NCI-H510A (cell line): Measurements from ENCODE around the gene TANK.
"Not testable (repeated sequence)": the region's sequence is repeated elsewhere in the genome, so short reads cannot be mapped to it uniquely, and the experiment has no call there.

Experiments
- DNase-seq: peaks from one replicate; lab custom pipeline; 2025; lab: John Stamatoyannopoulos, UW

The TANK gene, protein sequence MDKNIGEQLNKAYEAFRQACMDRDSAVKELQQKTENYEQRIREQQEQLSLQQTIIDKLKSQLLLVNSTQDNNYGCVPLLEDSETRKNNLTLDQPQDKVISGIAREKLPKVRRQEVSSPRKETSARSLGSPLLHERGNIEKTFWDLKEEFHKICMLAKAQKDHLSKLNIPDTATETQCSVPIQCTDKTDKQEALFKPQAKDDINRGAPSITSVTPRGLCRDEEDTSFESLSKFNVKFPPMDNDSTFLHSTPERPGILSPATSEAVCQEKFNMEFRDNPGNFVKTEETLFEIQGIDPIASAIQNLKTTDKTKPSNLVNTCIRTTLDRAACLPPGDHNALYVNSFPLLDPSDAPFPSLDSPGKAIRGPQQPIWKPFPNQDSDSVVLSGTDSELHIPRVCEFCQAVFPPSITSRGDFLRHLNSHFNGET

GRCh38 chr2:161160226-161161073, at the start of gene TANK:
Gene TANK (plus strand): TSS chr2:161160428. CDS start chr2:161179663, 19,235 bp downstream.
- peak; percentile 89 for DNase-seq

DNA sequence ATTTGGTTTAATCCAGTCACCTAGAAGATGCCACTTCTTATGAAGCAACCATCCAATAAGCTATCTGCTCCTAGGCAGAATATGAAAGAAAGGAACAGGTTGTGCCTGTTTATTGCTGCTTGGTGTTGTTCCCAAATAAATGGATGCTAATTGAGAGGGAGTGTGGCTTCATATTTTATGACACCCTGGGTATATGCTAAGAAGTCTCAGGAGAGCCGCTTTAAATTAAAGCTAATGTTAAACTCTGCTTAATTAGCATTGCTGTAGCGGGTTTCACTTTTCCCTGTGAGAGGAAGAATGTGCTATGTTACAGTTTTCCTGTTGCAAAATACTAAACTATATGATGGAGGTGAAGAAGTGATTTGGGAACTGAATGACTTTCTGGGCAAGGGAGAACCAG, 48.7 kb upstream of the TANK start:
- no peak for DNase-seq

GRCh38 chr2:161112908-161113307, 47.3 kb upstream of the TANK start:
- no peak for DNase-seq

DNA sequence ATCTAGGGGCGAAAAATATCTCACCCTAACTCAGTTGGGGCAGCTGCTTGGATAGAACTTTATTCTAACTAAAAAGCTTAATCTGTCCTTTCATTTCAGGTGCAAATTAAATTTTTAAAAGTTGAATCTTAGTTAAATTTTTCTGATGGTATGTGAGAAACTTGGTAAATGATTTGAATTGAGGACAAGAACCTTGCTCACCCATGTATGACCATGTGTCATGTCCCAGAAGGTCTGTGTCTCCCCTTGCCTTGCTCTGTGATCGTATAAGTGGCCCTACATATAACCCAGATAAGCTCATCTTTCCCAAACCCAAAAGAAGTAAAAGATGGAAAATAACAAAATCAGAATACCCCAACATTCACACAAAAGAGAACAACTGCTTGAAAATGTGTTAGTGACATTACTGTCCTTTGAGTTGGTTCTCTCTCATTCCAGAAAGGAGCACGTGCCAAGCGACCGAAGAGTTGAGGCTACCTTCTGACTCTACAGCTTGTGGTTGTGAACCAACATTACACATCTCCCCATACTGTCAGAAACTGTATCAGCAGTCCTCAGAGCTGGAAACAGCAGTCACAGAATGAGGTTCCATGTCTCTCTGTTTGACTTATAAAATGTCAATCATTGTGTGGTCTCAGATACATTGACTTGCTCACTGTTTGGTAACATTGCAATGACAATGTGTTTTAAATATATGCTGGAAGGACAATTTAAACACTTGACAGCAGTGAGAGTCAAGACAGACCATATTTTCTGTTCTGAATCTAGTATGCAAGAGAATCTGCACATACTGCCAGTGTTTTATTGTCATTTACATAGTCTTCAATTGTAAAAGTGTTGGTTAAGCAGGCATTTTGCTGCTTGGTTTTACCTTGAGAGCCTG, 46.3 kb upstream of the TANK start:
- no peak for DNase-seq

GRCh38 chr2:161115205-161115604, 45.0 kb upstream of the TANK start:
- no peak for DNase-seq

DNA sequence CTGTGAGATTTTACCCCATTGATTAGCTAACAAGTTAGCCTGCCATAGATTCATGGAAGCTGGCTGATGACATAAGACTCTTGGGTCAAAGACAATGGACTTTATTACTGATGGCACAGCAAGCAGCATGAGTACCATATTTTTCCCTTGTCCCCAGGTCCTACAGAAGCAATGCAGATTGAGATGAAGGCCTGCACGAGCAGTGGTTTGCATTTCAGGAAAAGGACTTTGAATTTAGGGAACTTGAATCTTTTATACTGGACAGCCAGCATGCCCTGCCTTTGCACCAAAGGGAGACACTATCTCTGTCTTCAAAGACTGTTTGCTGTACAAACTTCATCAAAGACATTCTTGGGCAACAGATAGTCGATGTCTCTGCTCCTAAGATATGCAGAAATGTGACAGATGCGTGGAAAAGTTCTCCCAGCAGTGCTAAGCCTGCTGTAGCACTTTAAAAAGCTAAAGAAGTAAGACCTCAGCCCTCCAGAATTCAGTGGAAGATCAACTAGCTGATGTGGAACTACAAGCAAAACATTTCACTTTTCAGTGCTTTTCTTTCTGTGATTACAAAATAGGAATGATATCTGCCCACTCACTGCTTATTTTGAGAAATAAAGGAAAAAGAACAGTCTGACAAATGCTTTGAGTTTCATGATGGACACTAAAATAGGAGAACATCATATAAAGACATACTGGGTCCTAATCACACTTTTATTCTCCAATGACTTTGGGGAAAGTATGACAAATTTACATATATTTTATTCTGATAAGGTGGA, 44.4 kb upstream of the TANK start:
- no peak for DNase-seq

GRCh38 chr2:161116509-161116908, 43.7 kb upstream of the TANK start:
- no peak for DNase-seq

GRCh38 chr2:161117506-161117905, 42.7 kb upstream of the TANK start:
- no peak for DNase-seq

- no peak for DNase-seq
Measured at GRCh38 chr2:161118722-161119121, 41.5 kb upstream of the TANK start.

DNA sequence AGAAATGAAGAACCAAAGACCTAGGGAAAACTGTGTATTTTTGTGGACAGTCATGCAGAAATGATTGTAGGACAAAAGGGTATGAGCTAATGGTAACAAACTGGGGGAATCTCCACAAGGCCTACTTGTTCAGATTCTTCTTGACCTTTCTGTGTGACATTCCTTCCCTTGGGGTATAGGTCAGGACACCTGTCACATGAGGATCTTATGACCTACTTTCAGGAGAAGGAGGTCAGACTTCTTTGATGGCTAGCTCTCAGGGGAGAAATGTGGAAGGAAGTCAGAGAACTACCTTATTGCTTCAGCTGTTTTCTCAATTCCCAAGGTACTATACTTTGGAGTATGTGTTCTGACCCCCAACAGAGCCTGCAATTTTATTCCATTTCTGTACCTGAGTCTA, 40.7 kb upstream of the TANK start:
- DNase-seq: no peak

GRCh38 chr2:161120775-161121174, 39.5 kb upstream of the TANK start:
- no peak for DNase-seq

DNA sequence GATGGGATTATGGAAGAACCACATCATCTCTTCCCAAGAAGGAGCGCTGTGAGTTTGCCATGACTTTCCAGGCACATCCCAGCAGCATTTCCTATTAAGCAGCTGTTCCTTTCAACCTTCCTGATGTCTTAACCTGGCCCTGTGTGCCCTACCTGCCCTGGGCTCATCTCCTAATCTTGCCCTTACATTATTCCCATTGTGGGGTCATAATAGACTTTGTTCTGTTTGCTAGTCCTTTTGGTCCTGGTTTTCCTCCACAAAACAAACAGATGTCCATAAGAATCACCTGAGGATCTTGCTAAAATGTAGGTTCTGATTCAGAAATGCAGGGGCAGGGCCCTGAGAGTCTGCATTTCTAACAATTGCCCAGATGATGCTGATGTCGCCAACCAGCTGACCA, 38.6 kb upstream of the TANK start:
- no peak for DNase-seq

DNA sequence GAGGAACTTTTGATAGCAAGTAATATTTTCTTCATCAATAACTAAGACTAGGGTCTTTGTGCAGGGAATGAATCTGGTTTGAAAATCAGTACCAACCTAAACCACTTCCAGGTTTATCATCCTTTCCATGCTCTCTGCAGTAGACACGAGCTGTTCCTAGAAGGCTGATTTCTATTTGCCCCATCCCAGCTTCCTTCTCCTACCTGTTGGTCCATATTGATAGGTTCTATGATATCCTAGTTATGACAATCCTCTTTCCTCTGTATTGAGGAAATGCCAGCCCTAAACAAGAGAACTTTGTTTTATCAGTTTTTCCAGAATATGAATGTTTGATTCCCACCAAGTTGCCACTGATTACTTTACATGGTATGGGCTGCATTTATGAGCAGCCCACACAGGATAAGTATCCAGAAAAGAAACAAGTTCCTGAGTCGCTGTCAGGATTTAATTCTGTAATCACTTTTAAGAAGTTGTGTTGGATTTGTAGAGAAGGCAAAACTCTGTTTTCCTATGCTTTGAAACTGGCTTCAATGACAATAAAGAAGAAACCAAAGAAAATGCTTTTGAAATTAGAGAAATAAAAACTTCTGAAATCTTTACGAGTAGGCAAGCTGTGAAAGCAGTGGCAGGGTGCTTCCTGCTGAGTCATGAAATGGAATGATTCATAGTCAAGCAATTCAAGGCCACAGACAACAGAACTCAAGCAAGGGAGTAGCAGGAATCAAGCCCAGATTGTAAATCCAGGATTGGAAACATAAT, 37.3 kb upstream of the TANK start:
- no peak for DNase-seq

DNA sequence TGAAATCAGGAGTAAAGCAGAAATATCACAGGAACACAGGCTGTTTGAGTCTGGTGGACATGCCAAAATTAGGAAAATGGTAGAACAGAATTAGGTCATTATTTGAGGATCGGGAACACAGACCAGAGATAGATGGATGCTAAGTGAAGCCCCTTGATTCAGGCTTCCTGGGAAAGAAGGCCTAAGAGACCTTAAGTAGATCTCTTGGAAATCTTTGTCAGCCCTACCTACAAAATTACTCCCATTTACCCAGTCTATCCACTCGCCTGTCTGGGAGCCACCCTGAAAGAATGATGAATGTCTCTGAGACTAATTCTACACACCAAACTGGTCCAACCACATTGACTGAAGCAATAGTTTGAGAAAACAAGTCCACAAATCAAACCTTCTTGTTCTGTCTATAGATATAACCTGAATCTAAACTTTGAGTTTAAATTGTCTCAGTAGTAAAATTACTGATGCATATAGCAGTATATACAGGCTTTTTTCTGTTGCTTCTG, 36.6 kb upstream of the TANK start:
- DNase-seq: peak; percentile 34

- no peak for DNase-seq
Measured at GRCh38 chr2:161124201-161124600, 36.0 kb upstream of the TANK start.

DNA sequence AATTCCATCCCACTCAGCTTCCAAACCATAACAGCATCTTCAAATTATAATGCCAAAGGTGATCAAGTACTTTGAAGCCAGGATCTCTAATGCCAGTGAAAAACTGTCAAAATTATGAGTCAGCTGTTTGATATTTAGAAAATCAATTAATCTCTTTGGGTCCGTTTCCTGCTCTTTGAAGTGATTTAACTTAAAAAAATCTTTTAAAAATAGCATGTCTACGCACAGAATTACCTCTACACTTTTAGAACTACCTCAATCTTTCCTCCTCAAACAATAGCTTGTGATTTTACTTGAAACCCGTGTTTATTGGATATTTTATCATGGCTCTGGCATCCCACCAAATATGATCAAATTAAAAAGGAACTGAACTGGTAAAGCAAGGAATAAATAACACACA, 31.3 kb upstream of the TANK start:
- DNase-seq: no peak

DNA sequence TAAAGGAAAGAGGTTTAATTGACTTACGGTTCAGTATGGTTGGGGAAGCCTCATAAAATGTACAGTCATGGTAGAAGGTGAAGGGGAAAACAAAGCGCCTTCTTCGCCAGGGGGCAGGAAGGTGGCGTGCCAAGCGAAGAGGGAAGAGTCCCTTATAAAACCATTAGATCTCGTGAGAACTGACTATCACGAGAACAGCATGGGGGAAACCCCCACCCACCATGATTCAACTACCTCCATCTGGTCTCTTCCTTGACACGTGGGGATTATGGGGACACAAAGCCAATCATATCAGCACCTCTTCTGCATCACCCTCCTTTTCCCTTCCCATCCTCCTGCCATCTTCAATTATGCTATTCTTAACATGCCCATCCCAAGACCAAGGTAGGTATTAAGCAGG, 29.9 kb upstream of the TANK start:
- DNase-seq: no peak

- DNase-seq: no peak
Measured at GRCh38 chr2:161131074-161131680, 29.1 kb upstream of the TANK start.

- DNase-seq: no peak
Measured at GRCh38 chr2:161131804-161132203, 28.4 kb upstream of the TANK start.

- DNase-seq: not testable (repeated sequence)
Measured at GRCh38 chr2:161132384-161132783, 27.8 kb upstream of the TANK start.
